Liver (tissue), 9 donors: ENCODE measurements around the gene VLDLR. TPM values are rescaled to one million over a fixed set of nuclear protein-coding genes. Genes with fewer than 3 reads are reported as not detected.

ENCODE experiments used
- DNase-seq: peaks from one replicate; pipeline ENCODE4 v3.0.0-alpha.2; 2017; ENCODE audit warnings: low spot score
- H3K27ac ChIP-seq, 2 donors: one replicate each; pipeline ENCODE4 v1.7.0; 2013; ENCODE audit warnings: inconsistent platforms in 2 of 2, low read length in 2 of 2, control low read depth in 1 of 2, low read depth in 1 of 2, mild to moderate bottlenecking in 1 of 2
- H3K27me3 ChIP-seq, 4 donors: one replicate each; pipeline versions ENCODE4 v1.6.1 to v1.7.0; 2013; ENCODE audit warnings: low read length in 3 of 4, inconsistent platforms in 1 of 4, mild to moderate bottlenecking in 1 of 4, moderate library complexity in 1 of 4; ENCODE audit not compliant: control insufficient read depth in 4 of 4, insufficient read depth in 4 of 4
- H3K36me3 ChIP-seq, 4 donors: one replicate each; pipeline versions ENCODE4 v1.6.1 to v1.7.0; 2013; ENCODE audit warnings: low read length in 3 of 4, mild to moderate bottlenecking in 3 of 4, low read depth in 1 of 4, moderate library complexity in 1 of 4; ENCODE audit not compliant: control insufficient read depth in 4 of 4, insufficient read depth in 3 of 4
- H3K4me1 ChIP-seq, 4 donors: one replicate each; pipeline versions ENCODE4 v1.6.1 to v1.7.0; 2013; ENCODE audit warnings: low read length in 3 of 4, mild to moderate bottlenecking in 3 of 4, moderate library complexity in 1 of 4; ENCODE audit not compliant: control insufficient read depth in 4 of 4, insufficient read depth in 4 of 4
- H3K4me3 ChIP-seq, 3 donors: one replicate each; pipeline versions ENCODE4 v1.6.1 to v1.7.0; 2013; ENCODE audit warnings: low read length in 3 of 3, control low read depth in 1 of 3, low read depth in 1 of 3, mild to moderate bottlenecking in 1 of 3
- H3K9ac ChIP-seq, 2 donors: one replicate each; pipeline ENCODE4 v1.7.0; 2013; ENCODE audit warnings: low read length in 2 of 2, mild to moderate bottlenecking in 2 of 2, moderate library complexity in 2 of 2, control low read depth in 1 of 2, low read depth in 1 of 2
- H3K9me3 ChIP-seq, 4 donors: one replicate each; pipeline versions ENCODE4 v1.6.1 to v1.7.0; 2013; ENCODE audit warnings: low read length in 3 of 4; ENCODE audit not compliant: control insufficient read depth in 4 of 4
- EGR1 ChIP-seq, 2 donors: IDR thresholded peaks; 2 replicates each; pipeline ENCODE4 v1.6.1; 2016 to 2018; ENCODE audit warnings: antibody characterized with exemption in 2 of 2, low read depth in 2 of 2
- FOXA1 ChIP-seq: IDR thresholded peaks from 2 replicates; pipeline ENCODE4 v1.6.1; 2016; ENCODE audit warnings: antibody characterized with exemption
- FOXA2 ChIP-seq: IDR thresholded peaks from 2 replicates; pipeline ENCODE4 v1.6.1; 2016; ENCODE audit warnings: antibody characterized with exemption
- HNF4A ChIP-seq, 2 donors: conservative IDR thresholded peaks; 2 replicates each; pipeline ENCODE4 v1.6.1; 2016; ENCODE audit warnings: antibody characterized with exemption in 2 of 2, mild to moderate bottlenecking in 2 of 2
- HNF4G ChIP-seq: IDR thresholded peaks from 2 replicates; pipeline ENCODE4 v1.6.1; 2016; ENCODE audit warnings: antibody characterized with exemption
- JUND ChIP-seq, 2 donors: IDR thresholded peaks; 2 replicates each; pipeline ENCODE4 v1.6.1; 2016; ENCODE audit warnings: antibody characterized with exemption in 2 of 2
- RAD21 ChIP-seq, 2 donors: IDR thresholded peaks; 2 replicates each; pipeline ENCODE4 v1.6.1; 2016; ENCODE audit warnings: antibody characterized with exemption in 2 of 2, mild to moderate bottlenecking in 2 of 2
- RXRA ChIP-seq, 2 donors: IDR thresholded peaks; 2 replicates each; pipeline ENCODE4 v1.6.1; 2017 to 2018; ENCODE audit warnings: antibody characterized with exemption in 2 of 2, mild to moderate bottlenecking in 1 of 2
- SP1 ChIP-seq: IDR thresholded peaks from 2 replicates; pipeline ENCODE4 v1.6.1; 2018; ENCODE audit warnings: antibody characterized with exemption, mild to moderate bottlenecking
- TAF1 ChIP-seq: conservative IDR thresholded peaks from 2 replicates; pipeline ENCODE4 v1.6.1; 2016; ENCODE audit warnings: antibody characterized with exemption, mild to moderate bottlenecking
- YY1 ChIP-seq: IDR thresholded peaks from 2 replicates; pipeline ENCODE4 v1.6.1; 2016; ENCODE audit warnings: antibody characterized with exemption, mild to moderate bottlenecking
- WGBS: extraction: QIAGEN DNeasy Blood & Tissue Kit; methylation state at CpG from one replicate; pipeline ENCODE4 v1.1.7; 2013; 5-methylcytosine and 5-hydroxymethylcytosine counted together
- polyA plus RNA-seq, 2 donors: library from polyadenylated mRNA; stranded (reverse) in 1 of 2; unstranded in 1 of 2; fragments of 200-250 nt in 1 of 2; fragments of >200 nt in 1 of 2; fragmentation: Nextera tagmentation in 1 of 2; extraction: Ambion mirVana in 1 of 2; gene quantifications; one replicate each; pipeline versions ENCODE4 v1.2.1 to v1.2.3, GENCODE V29; 2013 to 2015
- total RNA-seq, 2 donors: library from RNA; depleted of rRNA; stranded (reverse); fragments of >200 nt; gene quantifications; one replicate each; pipeline ENCODE4 v1.2.3, GENCODE V29; 2014
- TF ChIP-seq, protein P1 (sequence below): IDR thresholded peaks from 2 replicates; pipeline ENCODE4 v1.6.1; 2016; ENCODE audit warnings: antibody characterized with exemption
- TF ChIP-seq, protein P2 (sequence below): IDR thresholded peaks from 2 replicates; pipeline ENCODE4 v1.6.1; 2016; ENCODE audit warnings: antibody characterized with exemption, mild to moderate bottlenecking
- TF ChIP-seq, protein P3 (sequence below): IDR thresholded peaks from 2 replicates; pipeline ENCODE4 v1.6.1; 2016; ENCODE audit warnings: antibody characterized with exemption
- TF ChIP-seq, protein P4 (sequence below): fragments of 150-350 bp; IDR thresholded peaks from 2 replicates; pipeline ENCODE4 v1.5.1; 2017; ENCODE audit warnings: improper control_type of control experiment, low read depth, low read length; ENCODE audit not compliant: missing input control
- donor health status: healthy.
- donor health status: healthy.
- donor health status: healthy.
- donor health status: healthy.
- donor health status: healthy.

Gene VLDLR
- total and polyA plus RNA-seq, 4 donors, result 0.44 to 2.8 (median 1.4) TPM

DNA sequence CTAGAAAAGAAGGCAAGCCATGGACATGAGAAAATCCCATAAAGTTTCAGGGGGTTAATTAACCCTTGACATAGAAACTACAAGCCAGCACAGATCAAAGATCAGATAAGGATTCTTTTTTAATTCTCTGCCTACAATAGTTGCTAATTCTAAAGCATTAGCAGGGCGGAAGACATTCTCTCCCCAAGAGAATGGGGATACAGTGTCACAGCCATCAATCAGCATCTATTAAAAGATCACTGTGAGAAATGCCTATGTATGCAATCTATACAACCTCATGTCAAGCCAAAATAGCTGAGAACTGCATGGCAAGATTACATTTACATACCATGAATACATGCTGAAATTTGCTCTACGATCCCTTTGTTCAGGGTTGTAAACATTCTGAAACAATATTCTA, 14.3 kb downstream of the VLDLR start:
- no peak overlapping the region for H3K27ac ChIP-seq
- no peaks in the 10 kb centered on the region for H3K9me3 ChIP-seq
- peaks cover 0 to 5% (median 0%) of the 10 kb centered on the region in 4 donors for H3K27me3 ChIP-seq
- no peaks in the 10 kb centered on the region for H3K36me3 ChIP-seq
- no peak for DNase-seq
- peaks cover 0 to 5% (median 0%) of the 10 kb centered on the region in 4 donors for H3K4me1 ChIP-seq
- no peak overlapping the region for H3K4me3 ChIP-seq
- WGBS, result 96% methylated on average over 2 of the region's 2 CpGs
- no peak overlapping the region for H3K9ac ChIP-seq
- no peak for TF ChIP-seq YY1
- TF ChIP-seq JUND (IDR thresholded peaks at IDR 0.05), result no peak
- no peak for TF ChIP-seq HNF4A (conservative IDR thresholded peaks at IDR 0.05)
- no peak for TF ChIP-seq RXRA (IDR thresholded peaks at IDR 0.05)
- TF ChIP-seq, protein P1, sequence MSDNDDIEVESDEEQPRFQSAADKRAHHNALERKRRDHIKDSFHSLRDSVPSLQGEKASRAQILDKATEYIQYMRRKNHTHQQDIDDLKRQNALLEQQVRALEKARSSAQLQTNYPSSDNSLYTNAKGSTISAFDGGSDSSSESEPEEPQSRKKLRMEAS, result no peak
- TF ChIP-seq EGR1 (IDR thresholded peaks at IDR 0.05; ENCODE audit: low read depth in 2 of 2), result no peak
- TF ChIP-seq HNF4G, result no peak

DNA sequence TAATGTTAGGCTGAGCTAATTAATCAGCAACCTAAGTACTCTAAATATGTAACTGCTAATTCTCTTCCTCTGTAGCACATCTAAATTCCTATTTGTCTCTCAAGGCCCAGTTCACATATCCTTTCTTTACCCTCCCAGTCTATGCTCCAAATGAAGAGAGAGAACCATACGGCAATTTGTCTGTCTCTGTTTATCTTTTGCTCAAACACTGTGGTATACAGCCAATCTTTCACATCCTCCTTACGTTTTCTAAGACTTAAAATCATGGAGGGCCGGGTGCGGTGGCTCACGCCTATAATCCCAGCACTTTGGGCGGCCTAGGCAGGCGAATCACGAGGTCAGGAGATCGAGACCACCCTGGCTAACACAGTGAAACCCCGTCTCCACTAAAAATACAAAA, 15.8 kb downstream of the VLDLR start:
- H3K36me3 ChIP-seq, result no peaks in the 10 kb centered on the region

More for the DNA sequence above, 15.8 kb downstream of the VLDLR start:
- Histone ChIP-seq H3K27ac (no peak overlapping the region), H3K9ac (no peak overlapping the region), H3K4me3 (no peak overlapping the region), H3K27me3 (peaks cover 0 to 5% (median 0%) of the 10 kb centered on the region in 4 donors), H3K4me1 (peaks cover 0 to 5% (median 0%) of the 10 kb centered on the region in 4 donors), H3K9me3 (no peaks in the 10 kb centered on the region)
- TF ChIP-seq RAD21 (IDR thresholded peaks at IDR 0.05) (no peak), SP1 (no peak), EGR1 (IDR thresholded peaks at IDR 0.05; ENCODE audit: low read depth in 2 of 2) (no peak), JUND (IDR thresholded peaks at IDR 0.05) (no peak), FOXA2 (no peak), HNF4A (conservative IDR thresholded peaks at IDR 0.05) (no peak), FOXA1 (no peak), TAF1 (no peak), HNF4G (no peak)
- TF ChIP-seq, protein P2, sequence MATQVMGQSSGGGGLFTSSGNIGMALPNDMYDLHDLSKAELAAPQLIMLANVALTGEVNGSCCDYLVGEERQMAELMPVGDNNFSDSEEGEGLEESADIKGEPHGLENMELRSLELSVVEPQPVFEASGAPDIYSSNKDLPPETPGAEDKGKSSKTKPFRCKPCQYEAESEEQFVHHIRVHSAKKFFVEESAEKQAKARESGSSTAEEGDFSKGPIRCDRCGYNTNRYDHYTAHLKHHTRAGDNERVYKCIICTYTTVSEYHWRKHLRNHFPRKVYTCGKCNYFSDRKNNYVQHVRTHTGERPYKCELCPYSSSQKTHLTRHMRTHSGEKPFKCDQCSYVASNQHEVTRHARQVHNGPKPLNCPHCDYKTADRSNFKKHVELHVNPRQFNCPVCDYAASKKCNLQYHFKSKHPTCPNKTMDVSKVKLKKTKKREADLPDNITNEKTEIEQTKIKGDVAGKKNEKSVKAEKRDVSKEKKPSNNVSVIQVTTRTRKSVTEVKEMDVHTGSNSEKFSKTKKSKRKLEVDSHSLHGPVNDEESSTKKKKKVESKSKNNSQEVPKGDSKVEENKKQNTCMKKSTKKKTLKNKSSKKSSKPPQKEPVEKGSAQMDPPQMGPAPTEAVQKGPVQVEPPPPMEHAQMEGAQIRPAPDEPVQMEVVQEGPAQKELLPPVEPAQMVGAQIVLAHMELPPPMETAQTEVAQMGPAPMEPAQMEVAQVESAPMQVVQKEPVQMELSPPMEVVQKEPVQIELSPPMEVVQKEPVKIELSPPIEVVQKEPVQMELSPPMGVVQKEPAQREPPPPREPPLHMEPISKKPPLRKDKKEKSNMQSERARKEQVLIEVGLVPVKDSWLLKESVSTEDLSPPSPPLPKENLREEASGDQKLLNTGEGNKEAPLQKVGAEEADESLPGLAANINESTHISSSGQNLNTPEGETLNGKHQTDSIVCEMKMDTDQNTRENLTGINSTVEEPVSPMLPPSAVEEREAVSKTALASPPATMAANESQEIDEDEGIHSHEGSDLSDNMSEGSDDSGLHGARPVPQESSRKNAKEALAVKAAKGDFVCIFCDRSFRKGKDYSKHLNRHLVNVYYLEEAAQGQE, result no peak
- TF ChIP-seq, protein P3, sequence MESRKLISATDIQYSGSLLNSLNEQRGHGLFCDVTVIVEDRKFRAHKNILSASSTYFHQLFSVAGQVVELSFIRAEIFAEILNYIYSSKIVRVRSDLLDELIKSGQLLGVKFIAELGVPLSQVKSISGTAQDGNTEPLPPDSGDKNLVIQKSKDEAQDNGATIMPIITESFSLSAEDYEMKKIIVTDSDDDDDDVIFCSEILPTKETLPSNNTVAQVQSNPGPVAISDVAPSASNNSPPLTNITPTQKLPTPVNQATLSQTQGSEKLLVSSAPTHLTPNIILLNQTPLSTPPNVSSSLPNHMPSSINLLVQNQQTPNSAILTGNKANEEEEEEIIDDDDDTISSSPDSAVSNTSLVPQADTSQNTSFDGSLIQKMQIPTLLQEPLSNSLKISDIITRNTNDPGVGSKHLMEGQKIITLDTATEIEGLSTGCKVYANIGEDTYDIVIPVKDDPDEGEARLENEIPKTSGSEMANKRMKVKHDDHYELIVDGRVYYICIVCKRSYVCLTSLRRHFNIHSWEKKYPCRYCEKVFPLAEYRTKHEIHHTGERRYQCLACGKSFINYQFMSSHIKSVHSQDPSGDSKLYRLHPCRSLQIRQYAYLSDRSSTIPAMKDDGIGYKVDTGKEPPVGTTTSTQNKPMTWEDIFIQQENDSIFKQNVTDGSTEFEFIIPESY, result no peak
- TF ChIP-seq, protein P4, sequence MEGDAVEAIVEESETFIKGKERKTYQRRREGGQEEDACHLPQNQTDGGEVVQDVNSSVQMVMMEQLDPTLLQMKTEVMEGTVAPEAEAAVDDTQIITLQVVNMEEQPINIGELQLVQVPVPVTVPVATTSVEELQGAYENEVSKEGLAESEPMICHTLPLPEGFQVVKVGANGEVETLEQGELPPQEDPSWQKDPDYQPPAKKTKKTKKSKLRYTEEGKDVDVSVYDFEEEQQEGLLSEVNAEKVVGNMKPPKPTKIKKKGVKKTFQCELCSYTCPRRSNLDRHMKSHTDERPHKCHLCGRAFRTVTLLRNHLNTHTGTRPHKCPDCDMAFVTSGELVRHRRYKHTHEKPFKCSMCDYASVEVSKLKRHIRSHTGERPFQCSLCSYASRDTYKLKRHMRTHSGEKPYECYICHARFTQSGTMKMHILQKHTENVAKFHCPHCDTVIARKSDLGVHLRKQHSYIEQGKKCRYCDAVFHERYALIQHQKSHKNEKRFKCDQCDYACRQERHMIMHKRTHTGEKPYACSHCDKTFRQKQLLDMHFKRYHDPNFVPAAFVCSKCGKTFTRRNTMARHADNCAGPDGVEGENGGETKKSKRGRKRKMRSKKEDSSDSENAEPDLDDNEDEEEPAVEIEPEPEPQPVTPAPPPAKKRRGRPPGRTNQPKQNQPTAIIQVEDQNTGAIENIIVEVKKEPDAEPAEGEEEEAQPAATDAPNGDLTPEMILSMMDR, result no peak
- no peak for DNase-seq
- WGBS, result 92% methylated on average over 10 of the region's 10 CpGs
